Stimulated activated CD4-positive, alpha-beta T cell treated with anti-CD3 and anti-CD28 coated beads, Interleukin-2, amount 100 ng/mL, for 48 hours (primary cell): Measurements from ENCODE around the gene EFCAB14.
"Not testable (repeated sequence)": the region's sequence is repeated elsewhere in the genome, so short reads cannot be mapped to it uniquely, and the experiment has no call there.

Source experiments
- DNase-seq, 2 donors: peaks; one replicate each; pipeline ENCODE4 v3.0.0-alpha.2; 2020

EFCAB14 gene

GRCh38 chr1:46721686-46722205, 2.8 kb upstream of the EFCAB14 start:
- DNase-seq = no peak

GRCh38 chr1:46721204-46721603, 2.3 kb upstream of the EFCAB14 start:
- DNase-seq = no peak

GRCh38 chr1:46720319-46720718, 1.4 kb upstream of the EFCAB14 start:
- not testable (repeated sequence) for DNase-seq

GRCh38 chr1:46719689-46720088, 775 bp upstream of the EFCAB14 start:
- DNase-seq = no peak

DNA sequence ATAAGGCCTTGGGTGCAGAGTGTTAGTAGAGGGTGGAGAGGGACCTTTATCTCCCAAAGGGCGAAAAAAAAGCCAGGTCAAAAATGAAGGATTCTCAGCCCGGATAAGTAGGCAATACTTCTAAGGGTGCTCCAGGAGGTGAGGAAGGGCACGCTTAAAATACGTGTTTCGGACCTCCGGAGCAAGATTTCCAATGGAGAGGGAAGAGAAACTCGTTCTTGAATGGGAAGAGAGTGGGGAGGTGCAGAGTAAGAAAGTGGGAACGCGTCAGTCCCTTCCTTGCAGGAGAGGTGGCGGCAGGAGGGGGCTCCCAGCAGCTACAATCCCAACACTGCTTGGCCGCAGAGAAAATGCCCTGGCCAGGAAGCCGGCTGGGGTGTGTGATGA, 581 bp downstream of the EFCAB14 start:
- DNase-seq = no peak

DNA sequence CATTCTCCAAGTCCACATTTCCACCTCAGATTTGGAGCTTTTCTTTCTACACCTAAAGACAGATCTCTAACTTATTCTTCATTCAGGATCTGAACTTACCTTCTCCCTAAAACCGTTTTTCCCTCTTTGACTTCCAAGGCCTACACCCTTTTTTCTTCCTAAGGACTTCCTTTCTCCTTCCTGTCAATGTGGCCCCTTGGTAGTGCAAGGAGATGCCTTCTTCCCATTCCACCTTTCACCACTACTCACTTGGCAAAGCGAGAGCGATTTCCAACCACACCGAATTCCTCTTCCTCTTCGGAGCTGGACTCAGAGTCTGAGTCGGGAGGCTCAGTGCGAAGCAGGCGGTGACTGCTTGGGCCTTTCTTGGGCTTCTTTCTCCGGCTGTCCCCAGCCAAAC, 1.3 kb downstream of the EFCAB14 start:
- DNase-seq = no peak

DNA sequence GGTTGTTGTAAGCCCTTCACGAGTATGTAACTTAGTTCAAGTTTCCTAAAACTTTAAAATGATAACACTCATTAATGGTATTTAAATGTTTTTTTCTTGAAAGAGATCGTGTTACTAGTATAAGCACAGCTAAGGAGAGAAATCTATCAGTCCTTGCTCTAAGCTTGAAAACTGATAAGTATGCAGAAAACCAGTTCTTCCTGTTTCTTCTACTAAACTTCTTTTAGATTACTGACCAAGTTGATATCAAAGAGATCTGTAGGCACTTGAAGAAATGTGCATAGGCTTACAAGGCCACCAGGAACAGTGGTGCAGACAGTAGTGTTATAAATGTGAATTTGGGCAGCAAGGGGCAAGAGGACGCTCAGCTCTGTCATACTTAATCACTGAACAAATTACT, 3.9 kb downstream of the EFCAB14 start:
- DNase-seq = no peak

- DNase-seq = no peak
Observed at GRCh38 chr1:46708121-46708520, 10.8 kb downstream of the EFCAB14 start.

DNA sequence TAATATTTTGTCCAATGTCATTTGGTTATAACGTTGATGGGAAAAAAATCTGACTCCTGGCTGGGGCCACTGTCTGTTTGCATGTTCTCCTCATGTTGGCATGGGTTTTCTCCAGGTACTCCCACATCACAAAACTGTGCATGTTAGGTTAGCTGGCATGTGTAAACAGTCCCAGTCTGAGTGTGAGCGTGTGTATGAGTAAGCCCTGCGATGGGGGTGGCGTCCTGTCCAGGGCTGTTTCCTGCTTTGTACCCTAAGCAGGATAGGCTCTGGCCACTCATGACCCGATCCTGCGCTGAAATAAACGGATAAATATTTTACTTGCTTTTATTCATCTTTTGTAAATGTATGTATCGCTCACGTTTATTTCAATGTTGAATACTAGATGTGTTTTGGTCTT, 13.5 kb downstream of the EFCAB14 start:
- DNase-seq = no peak

GRCh38 chr1:46703927-46704641, 14.8 kb downstream of the EFCAB14 start:
- DNase-seq = no peak

GRCh38 chr1:46699666-46700065, 19.2 kb downstream of the EFCAB14 start:
- DNase-seq = no peak

GRCh38 chr1:46697053-46697452, 21.9 kb downstream of the EFCAB14 start:
- DNase-seq = no peak

- DNase-seq = not testable (repeated sequence)
Observed at GRCh38 chr1:46694676-46695075, 24.2 kb downstream of the EFCAB14 start.

- DNase-seq = no peak
Observed at GRCh38 chr1:46692811-46693770, 25.8 kb downstream of the EFCAB14 start.

- DNase-seq = no peak
Observed at GRCh38 chr1:46691997-46692790, 26.7 kb downstream of the EFCAB14 start.

DNA sequence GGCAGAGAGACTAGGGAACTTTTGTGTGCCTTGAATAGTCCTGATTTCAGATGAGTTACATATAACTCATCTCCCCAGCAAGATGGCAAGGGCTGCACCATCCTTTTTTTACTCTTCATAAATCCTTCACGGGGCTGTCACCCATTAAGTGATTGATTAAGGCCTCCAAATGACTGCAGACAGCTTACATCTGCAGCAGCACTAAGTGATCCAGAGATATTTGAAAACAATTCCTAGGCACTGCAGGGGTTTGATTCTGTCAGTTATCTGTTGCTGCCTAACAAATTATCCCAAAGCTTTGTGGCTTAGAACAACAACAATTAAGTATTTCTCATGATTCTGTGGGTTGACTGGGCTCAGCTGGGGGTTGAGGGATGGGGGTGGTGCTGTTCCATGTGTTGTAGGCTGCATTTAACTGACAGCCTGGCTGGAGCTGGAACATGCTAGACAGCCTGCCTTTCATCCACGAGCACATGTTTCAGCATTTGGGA, 27.9 kb downstream of the EFCAB14 start:
- no peak for DNase-seq

- DNase-seq = no peak
Observed at GRCh38 chr1:46689897-46690296, 29.0 kb downstream of the EFCAB14 start.

DNA sequence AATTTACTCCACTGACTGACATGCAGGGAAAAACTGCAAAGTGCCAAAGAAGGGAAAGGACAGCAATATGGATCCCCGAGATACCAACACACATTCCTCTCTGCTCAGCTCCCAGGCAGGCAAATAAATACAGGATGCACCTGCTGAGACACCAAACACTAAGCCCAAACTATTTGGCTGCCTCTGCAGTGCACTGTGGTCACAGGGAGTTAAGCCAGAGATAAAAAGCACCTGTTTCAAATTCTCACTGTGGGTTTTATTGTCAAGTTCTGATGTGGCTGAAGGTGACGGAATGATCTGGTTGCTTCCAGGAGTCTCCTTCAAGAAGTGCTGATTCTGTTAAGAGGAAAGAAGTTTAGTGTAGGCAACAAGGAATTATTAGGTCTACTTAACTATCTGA, 29.6 kb downstream of the EFCAB14 start:
- no peak for DNase-seq

- no peak for DNase-seq
Observed at GRCh38 chr1:46687921-46688509, 30.9 kb downstream of the EFCAB14 start.

GRCh38 chr1:46687093-46687659, 31.7 kb downstream of the EFCAB14 start:
- no peak for DNase-seq

DNA sequence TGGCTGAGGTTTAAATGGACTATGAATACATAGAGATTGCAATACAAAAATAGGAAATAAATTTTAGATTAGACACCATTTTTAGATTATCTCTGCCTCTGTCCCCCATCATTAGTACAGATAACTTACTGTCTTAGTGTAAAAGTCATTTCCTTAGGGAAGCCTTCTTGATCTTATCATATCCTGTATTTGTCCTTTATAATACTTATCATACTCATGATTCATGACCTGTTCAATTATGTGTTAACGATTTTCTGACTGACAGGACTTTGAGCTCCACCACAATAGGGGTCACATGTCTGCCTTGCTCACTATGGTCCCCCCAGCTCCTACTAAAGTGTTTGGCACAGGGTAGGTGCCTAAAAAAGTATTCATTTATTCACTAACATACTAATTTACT, 32.7 kb downstream of the EFCAB14 start:
- no peak for DNase-seq

DNA sequence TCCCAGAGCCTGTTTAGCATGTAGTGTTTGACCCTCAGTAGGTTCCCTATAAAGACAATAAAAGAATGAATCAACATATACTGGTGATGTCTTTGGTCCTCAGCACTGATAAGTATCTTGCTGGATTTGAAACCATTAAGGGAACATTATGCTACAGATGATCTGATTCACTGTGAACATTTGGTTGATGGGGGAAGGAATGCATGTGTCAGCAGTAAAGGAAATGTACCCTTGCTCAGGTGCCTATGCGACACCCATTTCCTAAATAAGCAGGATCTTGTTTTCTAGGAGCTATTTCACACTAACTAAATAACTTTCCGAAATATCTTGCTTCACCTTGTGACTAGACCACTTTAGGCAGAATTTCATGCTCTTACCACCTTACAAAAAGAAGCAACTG, 34.2 kb downstream of the EFCAB14 start:
- DNase-seq = no peak
